Measurements from ENCODE around the gene KPNA6. TPM values are rescaled to one million over a fixed set of nuclear protein-coding genes. Genes with fewer than 3 reads are reported as not detected.
"Not testable (repeated sequence)": the region's sequence is repeated elsewhere in the genome, so short reads cannot be mapped to it uniquely, and the experiment has no call there.

Gene KPNA6
- total RNA-seq, 2 experiments from 2014 or later: 59.6 to 82.8 TPM

- CTCF ChIA-PET: interaction anchor here (1.2 to 2.0 kb wide), 4 partner anchors 8 to 20 kb away, joined by 3 to 15 read pairs (median 5); partner anchors contain the start of gene KPNA6
- no peaks in the 10 kb centered on the region for H3K9me3 Mint-ChIP-seq (ENCODE audit: low read depth)
- ATAC-seq: no peak
- peaks cover 17% of the 10 kb centered on the region for H3K4me1 Mint-ChIP-seq
- H3K36me3 Mint-ChIP-seq: peaks cover 12% of the 10 kb centered on the region
- H3K27me3 Mint-ChIP-seq: no peaks in the 10 kb centered on the region
- H3K27ac Mint-ChIP-seq: no peak overlapping the region
- no peak overlapping the region for H3K4me3 Mint-ChIP-seq
- no peak for DNase-seq
Measured at GRCh38 chr1:32128964-32129363, 21.1 kb downstream of the KPNA6 start.

GRCh38 chr1:32133950-32134280 is 26.1 kb downstream of the KPNA6 start:
- ATAC-seq, CTCF ChIA-PET, H3K4me3 Mint-ChIP-seq: not testable (repeated sequence)

GRCh38 chr1:32137111-32137510 is 29.3 kb downstream of the KPNA6 start:
- no peak for ATAC-seq
- Mint-ChIP-seq H3K36me3 (peaks cover 21% of the 10 kb centered on the region), H3K27ac (no peak overlapping the region), H3K9me3 (ENCODE audit: low read depth) (no peaks in the 10 kb centered on the region), H3K27me3 (no peaks in the 10 kb centered on the region), H3K4me3 (no peak overlapping the region), H3K4me1 (peaks cover 33% of the 10 kb centered on the region)
- DNase-seq: no peak
- CTCF ChIA-PET: interaction anchor here (1.5 to 1.9 kb wide), 2 partner anchors 9 to 13 kb away, joined by 4 read pairs; no protein-coding TSS in a partner anchor

More at GRCh38 chr1:32133950-32134280, 26.1 kb downstream of the KPNA6 start:
- H3K27me3 Mint-ChIP-seq; DNase-seq; H3K27ac Mint-ChIP-seq; H3K9me3 Mint-ChIP-seq (ENCODE audit: low read depth): not testable (repeated sequence)
- Mint-ChIP-seq H3K36me3 (peaks cover 20% of the 10 kb centered on the region), H3K4me1 (peaks cover 15% of the 10 kb centered on the region)

- CTCF ChIA-PET: interaction anchor here (0.8 kb wide), 1 partner anchor 573 kb away, joined by 3 read pairs; no protein-coding TSS in a partner anchor
- H3K4me1 Mint-ChIP-seq: peaks cover 45% of the 10 kb centered on the region
- H3K4me3 Mint-ChIP-seq: no peak overlapping the region
- no peak for ATAC-seq
- no peaks in the 10 kb centered on the region for H3K9me3 Mint-ChIP-seq (ENCODE audit: low read depth)
- no peak overlapping the region for H3K27ac Mint-ChIP-seq
- peaks cover 24% of the 10 kb centered on the region for H3K36me3 Mint-ChIP-seq
- DNase-seq: no peak
- H3K27me3 Mint-ChIP-seq: no peaks in the 10 kb centered on the region
Measured at GRCh38 chr1:32138965-32139364, 31.1 kb downstream of the KPNA6 start.

GRCh38 chr1:32142446-32143301 is 34.8 kb downstream of the KPNA6 start:
- H3K4me1 Mint-ChIP-seq: peaks cover 58% of the 10 kb centered on the region
- no peak overlapping the region for H3K27ac Mint-ChIP-seq
- no peaks in the 10 kb centered on the region for H3K27me3 Mint-ChIP-seq
- DNase-seq (no peak), ATAC-seq (no peak)
- CTCF ChIA-PET: interaction anchor here (0.8 to 1.0 kb wide), 2 partner anchors 24 to 34 kb away, joined by 3 read pairs; partner anchors contain the start of gene KPNA6
- H3K36me3 Mint-ChIP-seq: peaks cover 32% of the 10 kb centered on the region
- no peaks in the 10 kb centered on the region for H3K9me3 Mint-ChIP-seq (ENCODE audit: low read depth)
- H3K4me3 Mint-ChIP-seq: no peak overlapping the region

- H3K9me3 Mint-ChIP-seq (ENCODE audit: low read depth); H3K4me3 Mint-ChIP-seq; DNase-seq; H3K27me3 Mint-ChIP-seq; ATAC-seq; CTCF ChIA-PET; H3K27ac Mint-ChIP-seq: not testable (repeated sequence)
- H3K4me1 Mint-ChIP-seq: peaks cover 55% of the 10 kb centered on the region
- peaks cover 38% of the 10 kb centered on the region for H3K36me3 Mint-ChIP-seq
Measured at GRCh38 chr1:32143302-32143695, 35.4 kb downstream of the KPNA6 start.

GRCh38 chr1:32144033-32144432 is 36.2 kb downstream of the KPNA6 start:
- CTCF ChIA-PET: interaction anchor here (1.3 kb wide), 1 partner anchor 35 kb away, joined by 4 read pairs; no protein-coding TSS in a partner anchor
- Mint-ChIP-seq H3K4me3 (no peak overlapping the region), H3K27me3 (no peaks in the 10 kb centered on the region), H3K9me3 (ENCODE audit: low read depth) (peaks cover 3% of the 10 kb centered on the region), H3K36me3 (peaks cover 40% of the 10 kb centered on the region), H3K27ac (no peak overlapping the region), H3K4me1 (peaks cover 48% of the 10 kb centered on the region)
- DNase-seq (no peak), ATAC-seq (no peak)

- CTCF ChIA-PET, ATAC-seq: not testable (repeated sequence)
Measured at GRCh38 chr1:32147799-32148198, 39.9 kb downstream of the KPNA6 start.

GRCh38 chr1:32150847-32151246 is 43.0 kb downstream of the KPNA6 start:
- Mint-ChIP-seq H3K4me3 (no peak overlapping the region), H3K4me1 (peaks cover 8% of the 10 kb centered on the region), H3K27me3 (no peaks in the 10 kb centered on the region), H3K9me3 (ENCODE audit: low read depth) (peaks cover 5% of the 10 kb centered on the region), H3K36me3 (peaks cover 32% of the 10 kb centered on the region), H3K27ac (no peak overlapping the region)
- ATAC-seq (no peak), DNase-seq (no peak)
- CTCF ChIA-PET: interaction anchor here (0.7 kb wide), 1 partner anchor 82 kb away, joined by 3 read pairs; no protein-coding TSS in a partner anchor

More at GRCh38 chr1:32147799-32148198, 39.9 kb downstream of the KPNA6 start:
- DNase-seq; H3K4me3 Mint-ChIP-seq; H3K27ac Mint-ChIP-seq; H3K27me3 Mint-ChIP-seq; H3K9me3 Mint-ChIP-seq (ENCODE audit: low read depth): not testable (repeated sequence)
- peaks cover 37% of the 10 kb centered on the region for H3K36me3 Mint-ChIP-seq
- peaks cover 30% of the 10 kb centered on the region for H3K4me1 Mint-ChIP-seq

- Mint-ChIP-seq H3K4me1 (peaks cover 6% of the 10 kb centered on the region), H3K27me3 (no peaks in the 10 kb centered on the region), H3K36me3 (peaks cover 34% of the 10 kb centered on the region), H3K27ac (no peak overlapping the region), H3K4me3 (no peak overlapping the region), H3K9me3 (ENCODE audit: low read depth) (peaks cover 5% of the 10 kb centered on the region)
- DNase-seq (no peak), ATAC-seq (no peak)
- CTCF ChIA-PET: interaction anchor here (0.7 kb wide), 1 partner anchor 83 kb away, joined by 3 read pairs; no protein-coding TSS in a partner anchor
Measured at GRCh38 chr1:32151319-32151787, 43.5 kb downstream of the KPNA6 start.

- no peaks in the 10 kb centered on the region for H3K27me3 Mint-ChIP-seq
- H3K4me1 Mint-ChIP-seq: peaks cover 7% of the 10 kb centered on the region
- ATAC-seq: no peak
- H3K27ac Mint-ChIP-seq: peak overlapping the region; percentile 60
- no peaks in the 10 kb centered on the region for H3K9me3 Mint-ChIP-seq (ENCODE audit: low read depth)
- no peak overlapping the region for H3K4me3 Mint-ChIP-seq
- CTCF ChIA-PET: interaction anchor here (0.6 to 1.1 kb wide), 2 partner anchors 9 to 51 kb away, joined by 3 read pairs; no protein-coding TSS in a partner anchor
- peaks cover 54% of the 10 kb centered on the region for H3K36me3 Mint-ChIP-seq
- no peak for DNase-seq
Measured at GRCh38 chr1:32159189-32159588, 51.3 kb downstream of the KPNA6 start.

- ATAC-seq (no peak), DNase-seq (no peak)
- H3K27ac Mint-ChIP-seq: no peak overlapping the region
- peaks cover 39% of the 10 kb centered on the region for H3K36me3 Mint-ChIP-seq
- CTCF ChIA-PET: no interaction called here
- H3K4me3 Mint-ChIP-seq: no peak overlapping the region
- H3K4me1 Mint-ChIP-seq: peaks cover 7% of the 10 kb centered on the region
- H3K27me3 Mint-ChIP-seq: no peaks in the 10 kb centered on the region
- no peaks in the 10 kb centered on the region for H3K9me3 Mint-ChIP-seq (ENCODE audit: low read depth)
Measured at GRCh38 chr1:32163405-32163804, 55.5 kb downstream of the KPNA6 start.

- not testable (repeated sequence) for H3K27me3 Mint-ChIP-seq; ATAC-seq; DNase-seq; H3K4me3 Mint-ChIP-seq; H3K4me1 Mint-ChIP-seq; H3K27ac Mint-ChIP-seq; H3K9me3 Mint-ChIP-seq (ENCODE audit: low read depth)
- peaks cover 39% of the 10 kb centered on the region for H3K36me3 Mint-ChIP-seq
- CTCF ChIA-PET: interaction anchor here (0.7 kb wide), 1 partner anchor 12 kb away, joined by 3 read pairs; no protein-coding TSS in a partner anchor
Measured at GRCh38 chr1:32165633-32166032, 57.8 kb downstream of the KPNA6 start.

Measured in activated CD8-positive, alpha-beta memory T cell treated with anti-CD3 and anti-CD28 coated beads, Interleukin-2, amount 10 ng/mL, durations not matched to agents 7 days and 5 days (primary cell).